Ascending aorta (tissue), 2 donors: ENCODE results near the gene ADAMTSL3. TPM values are rescaled to one million over a fixed set of nuclear protein-coding genes. Genes with fewer than 3 reads are reported as not detected.

Experiments used
- DNase-seq, 2 donors: peaks; one replicate each; pipeline ENCODE4 v3.0.0-alpha.2; 2019; ENCODE audit warnings: low spot score in 2 of 2
- H3K27ac ChIP-seq, 2 donors: fragments of 200-600 bp; sonication (generic); one replicate each; pipeline ENCODE4 v1.5.1; 2016 to 2017; ENCODE audit warnings: mild to moderate bottlenecking in 1 of 2
- H3K27me3 ChIP-seq: fragments of 200-600 bp; sonication (generic); one replicate; pipeline ENCODE4 v1.5.1; 2017
- H3K36me3 ChIP-seq, 2 donors: fragments of 200-600 bp; sonication (generic); one replicate each; pipeline ENCODE4 v1.5.1; 2016
- H3K4me1 ChIP-seq, 2 donors: fragments of 200-600 bp; sonication (generic); one replicate each; pipeline ENCODE4 v1.5.1; 2016 to 2017; ENCODE audit warnings: mild to moderate bottlenecking in 1 of 2
- H3K4me3 ChIP-seq, 2 donors: fragments of 200-600 bp; sonication (generic); one replicate each; pipeline ENCODE4 v1.5.1; 2016 to 2017; ENCODE audit warnings: mild to moderate bottlenecking in 1 of 2
- H3K9me3 ChIP-seq, 2 donors: fragments of 200-600 bp; sonication (generic); one replicate each; pipeline ENCODE4 v1.5.1; 2016
- intact Hi-C: fragments of 100-400 bp; cut with DNase I; formaldehyde crosslinking; loops from one replicate; pipeline ENCODE4 v1.15.1; 2023
- total RNA-seq: library from RNA; depleted of rRNA; stranded (reverse); fragments of >200 nt; gene quantifications from one replicate; pipeline ENCODE4 v1.1.0, GENCODE V29; 2016
- TF ChIP-seq, protein P1 (sequence below), 3 experiments: fragments of 200-600 bp in 2 of 3; fragments of 450-650 bp in 1 of 3; sonication (generic) in 2 of 3; IDR thresholded peaks; one replicate each; pipeline ENCODE4 v1.5.1; 2016 to 2019; ENCODE audit warnings: antibody characterized with exemption in 3 of 3, mild to moderate bottlenecking in 1 of 3, moderate library complexity in 1 of 3

ADAMTSL3 gene
- total RNA-seq, 1 donor from 2014 or later = 28.1 TPM

DNA sequence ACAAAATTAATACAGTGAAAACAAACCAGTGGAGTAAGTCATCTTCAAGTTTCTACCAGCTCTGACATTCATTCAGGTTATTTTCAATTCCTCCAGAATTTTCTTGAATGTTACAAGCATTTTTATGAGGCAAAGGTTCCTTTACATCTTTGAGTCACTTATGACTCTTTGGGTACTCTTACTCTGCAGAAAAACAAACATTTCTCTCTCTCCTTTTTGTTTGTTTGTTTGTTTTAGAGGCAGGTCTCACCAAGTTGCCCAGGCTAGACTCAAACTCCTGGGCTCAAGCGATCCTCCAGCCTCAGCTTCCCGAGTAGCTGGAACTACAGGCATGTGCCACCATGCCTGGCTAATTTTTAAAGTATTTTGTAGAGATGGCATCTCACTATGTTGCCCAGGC, 233.5 kb downstream of the ADAMTSL3 start:
- intact Hi-C loops = no loop called here
- Histone ChIP-seq H3K9me3 (no peaks in the 10 kb centered on the region), H3K36me3 (peaks cover 5 to 28% of the 10 kb centered on the region in 2 donors), H3K4me1 (no peaks in the 10 kb centered on the region), H3K27ac (no peak overlapping the region), H3K27me3 (no peaks in the 10 kb centered on the region), H3K4me3 (no peak overlapping the region)
- TF ChIP-seq, protein P1, sequence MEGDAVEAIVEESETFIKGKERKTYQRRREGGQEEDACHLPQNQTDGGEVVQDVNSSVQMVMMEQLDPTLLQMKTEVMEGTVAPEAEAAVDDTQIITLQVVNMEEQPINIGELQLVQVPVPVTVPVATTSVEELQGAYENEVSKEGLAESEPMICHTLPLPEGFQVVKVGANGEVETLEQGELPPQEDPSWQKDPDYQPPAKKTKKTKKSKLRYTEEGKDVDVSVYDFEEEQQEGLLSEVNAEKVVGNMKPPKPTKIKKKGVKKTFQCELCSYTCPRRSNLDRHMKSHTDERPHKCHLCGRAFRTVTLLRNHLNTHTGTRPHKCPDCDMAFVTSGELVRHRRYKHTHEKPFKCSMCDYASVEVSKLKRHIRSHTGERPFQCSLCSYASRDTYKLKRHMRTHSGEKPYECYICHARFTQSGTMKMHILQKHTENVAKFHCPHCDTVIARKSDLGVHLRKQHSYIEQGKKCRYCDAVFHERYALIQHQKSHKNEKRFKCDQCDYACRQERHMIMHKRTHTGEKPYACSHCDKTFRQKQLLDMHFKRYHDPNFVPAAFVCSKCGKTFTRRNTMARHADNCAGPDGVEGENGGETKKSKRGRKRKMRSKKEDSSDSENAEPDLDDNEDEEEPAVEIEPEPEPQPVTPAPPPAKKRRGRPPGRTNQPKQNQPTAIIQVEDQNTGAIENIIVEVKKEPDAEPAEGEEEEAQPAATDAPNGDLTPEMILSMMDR (IDR thresholded peaks at IDR 0.05) = no peak
- no peak for DNase-seq

DNA sequence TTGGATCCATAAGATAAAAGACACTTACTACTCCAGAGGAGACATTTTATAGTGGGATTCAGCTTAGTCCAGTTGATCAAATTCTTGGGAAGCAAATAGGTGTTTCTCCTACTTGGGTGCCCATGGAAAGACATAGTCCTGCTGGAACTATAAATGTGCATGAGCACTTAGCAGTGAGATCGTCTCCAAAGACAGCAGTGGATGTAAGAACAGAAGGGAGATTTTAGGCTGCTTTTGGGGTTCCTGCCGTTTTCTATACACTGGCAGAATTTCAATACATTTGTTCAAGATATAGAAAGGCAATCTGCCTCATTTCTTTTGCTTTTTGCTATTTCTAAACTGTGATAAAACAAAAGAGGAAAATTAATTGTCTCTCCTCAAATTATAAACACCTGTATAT, 234.0 kb downstream of the ADAMTSL3 start:
- DNase-seq = no peak
- Histone ChIP-seq H3K9me3 (no peaks in the 10 kb centered on the region), H3K27ac (no peak overlapping the region), H3K36me3 (peaks cover 5 to 32% of the 10 kb centered on the region in 2 donors), H3K27me3 (no peaks in the 10 kb centered on the region), H3K4me3 (no peak overlapping the region), H3K4me1 (no peaks in the 10 kb centered on the region)
- TF ChIP-seq, protein P1 (IDR thresholded peaks at IDR 0.05) = no peak
- intact Hi-C loops = no loop called here

DNA sequence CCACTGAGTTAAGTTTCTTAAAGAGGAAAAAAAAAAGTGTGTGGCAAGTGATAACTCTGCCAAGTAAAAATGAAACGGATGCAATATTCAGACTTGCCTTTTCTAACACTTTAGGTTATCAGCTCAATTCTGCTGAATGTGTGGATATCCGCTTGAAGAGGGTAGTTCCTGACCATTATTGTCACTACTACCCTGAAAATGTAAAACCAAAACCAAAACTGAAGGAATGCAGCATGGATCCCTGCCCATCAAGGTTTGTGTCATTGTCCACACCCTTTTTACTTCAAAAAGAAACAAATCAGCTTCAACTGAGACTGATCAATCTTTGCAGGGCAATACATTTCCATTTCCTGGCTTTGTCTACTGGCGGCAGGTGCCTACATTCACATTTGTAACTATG, 236.1 kb downstream of the ADAMTSL3 start:
- intact Hi-C loops = no loop called here
- no peaks in the 10 kb centered on the region for H3K4me1 ChIP-seq
- H3K4me3 ChIP-seq = no peak overlapping the region
- H3K36me3 ChIP-seq = peaks cover 4 to 36% of the 10 kb centered on the region in 2 donors
- H3K27me3 ChIP-seq = no peaks in the 10 kb centered on the region
- no peak overlapping the region for H3K27ac ChIP-seq
- DNase-seq = no peak
- TF ChIP-seq, protein P1 (IDR thresholded peaks at IDR 0.05) = no peak
- H3K9me3 ChIP-seq = no peaks in the 10 kb centered on the region

- Histone ChIP-seq H3K4me1 (no peaks in the 10 kb centered on the region), H3K36me3 (peaks cover 3 to 33% of the 10 kb centered on the region in 2 donors), H3K4me3 (no peak overlapping the region), H3K27me3 (no peaks in the 10 kb centered on the region), H3K27ac (no peak overlapping the region), H3K9me3 (no peaks in the 10 kb centered on the region)
- TF ChIP-seq, protein P1 (IDR thresholded peaks at IDR 0.05) = no peak
- DNase-seq = no peak
- intact Hi-C loops = no loop called here
These were observed 236.7 kb downstream of the ADAMTSL3 start for GRCh38 chr15:83890587-83890986.

- H3K27me3 ChIP-seq = no peaks in the 10 kb centered on the region
- intact Hi-C loops = no loop called here
These were observed 238.6 kb downstream of the ADAMTSL3 start for GRCh38 chr15:83892498-83892897.

More at GRCh38 chr15:83892498-83892897, 238.6 kb downstream of the ADAMTSL3 start:
- H3K36me3 ChIP-seq = peaks cover 0 to 15% of the 10 kb centered on the region in 2 donors
- H3K4me3 ChIP-seq = no peak overlapping the region
- no peak overlapping the region for H3K27ac ChIP-seq
- DNase-seq = no peak
- TF ChIP-seq, protein P1 (IDR thresholded peaks at IDR 0.05) = no peak
- no peaks in the 10 kb centered on the region for H3K9me3 ChIP-seq
- H3K4me1 ChIP-seq = no peaks in the 10 kb centered on the region
